SJSA1 (cell line): ENCODE results near the gene SLC12A4. TPM values are rescaled to one million over a fixed set of nuclear protein-coding genes. Genes with fewer than 3 reads are reported as not detected.
"Not testable (repeated sequence)": the region's sequence is repeated elsewhere in the genome, so short reads cannot be mapped to it uniquely, and the experiment has no call there.

Experiments
- DNase-seq, 2 experiments: peaks; one replicate each; pipeline ENCODE4 v3.0.0-alpha.2; 2015 to 2020; ENCODE audit warnings: low spot score in 2 of 2, low read depth in 1 of 2
- H3K27ac ChIP-seq: fragments of 250-450 bp; sonication (Bioruptor Pico); 2 replicates; pipeline ENCODE4 v1.5.1; 2020; ENCODE audit warnings: mild to moderate bottlenecking, moderate library complexity
- H3K27me3 ChIP-seq: fragments of 250-450 bp; sonication (Bioruptor Pico); replicated peaks from 2 replicates; pipeline ENCODE4 v1.5.1; 2020; ENCODE audit warnings: mild to moderate bottlenecking, moderate library complexity
- H3K36me3 ChIP-seq: fragments of 250-450 bp; sonication (Bioruptor Pico); 2 replicates; pipeline ENCODE4 v1.5.1; 2020; ENCODE audit warnings: mild to moderate bottlenecking
- H3K4me1 ChIP-seq: fragments of 250-450 bp; sonication (Bioruptor Pico); replicated peaks from 2 replicates; pipeline ENCODE4 v1.6.1; 2021; ENCODE audit warnings: mild to moderate bottlenecking
- H3K4me3 ChIP-seq: fragments of 250-450 bp; sonication (Bioruptor Pico); 2 replicates; pipeline ENCODE4 v1.5.1; 2020; ENCODE audit warnings: mild to moderate bottlenecking
- H3K9me3 ChIP-seq: fragments of 250-450 bp; sonication (Bioruptor Pico); replicated peaks from 2 replicates; pipeline ENCODE4 v1.5.1; 2020; ENCODE audit warnings: mild to moderate bottlenecking
- total RNA-seq: library from RNA; depleted of rRNA; stranded (reverse); fragments of >200 nt; shearing (Covaris generic); gene quantifications from 2 replicates; pipeline ENCODE4 v1.2.3, GENCODE V29; 2014

SLC12A4 gene
- total RNA-seq, 1 experiment from 2014 or later: 62.9 TPM

GRCh38 chr16:67977005-67977404 is 8.6 kb upstream of the SLC12A4 start:
- Histone ChIP-seq H3K4me1 (no peaks in the 10 kb centered on the region), H3K27me3 (no peaks in the 10 kb centered on the region), H3K27ac (no peak overlapping the region), H3K9me3 (no peaks in the 10 kb centered on the region; the same call in 1 of the 2 replicates), H3K36me3 (no peaks in the 10 kb centered on the region), H3K4me3 (no peak overlapping the region)
- no peak for DNase-seq

GRCh38 chr16:67976205-67976604 is 7.8 kb upstream of the SLC12A4 start:
- Histone ChIP-seq H3K9me3 (no peaks in the 10 kb centered on the region; the same call in 1 of the 2 replicates), H3K4me1 (no peaks in the 10 kb centered on the region), H3K27me3 (no peaks in the 10 kb centered on the region), H3K27ac (no peak overlapping the region), H3K4me3 (no peak overlapping the region), H3K36me3 (no peaks in the 10 kb centered on the region)
- no peak for DNase-seq

- Histone ChIP-seq H3K27me3 (no peaks in the 10 kb centered on the region), H3K9me3 (no peaks in the 10 kb centered on the region; the same call in 1 of the 2 replicates), H3K36me3 (no peaks in the 10 kb centered on the region), H3K4me1 (no peaks in the 10 kb centered on the region), H3K27ac (no peak overlapping the region), H3K4me3 (no peak overlapping the region)
- no peak for DNase-seq
Measured at GRCh38 chr16:67975321-67976105, 7.1 kb upstream of the SLC12A4 start.

- not testable (repeated sequence) for DNase-seq, H3K4me1 ChIP-seq, H3K27me3 ChIP-seq, H3K4me3 ChIP-seq, H3K9me3 ChIP-seq, H3K27ac ChIP-seq
- H3K36me3 ChIP-seq: peaks cover 11% of the 10 kb centered on the region
Measured at GRCh38 chr16:67972285-67972684, 3.8 kb upstream of the SLC12A4 start.

GRCh38 chr16:67971111-67971510 is 2.7 kb upstream of the SLC12A4 start:
- Histone ChIP-seq H3K9me3 (peaks cover 4% of the 10 kb centered on the region), H3K27me3 (no peaks in the 10 kb centered on the region), H3K4me3 (no peak overlapping the region), H3K4me1 (peaks cover 18% of the 10 kb centered on the region), H3K36me3 (peaks cover 23% of the 10 kb centered on the region), H3K27ac (no peak overlapping the region)
- DNase-seq: no peak

GRCh38 chr16:67969254-67970039 is 1.0 kb upstream of the SLC12A4 start:
- DNase-seq: no peak
- Histone ChIP-seq H3K4me1 (peaks cover 26% of the 10 kb centered on the region), H3K36me3 (peaks cover 40% of the 10 kb centered on the region), H3K27me3 (no peaks in the 10 kb centered on the region), H3K27ac (no peak overlapping the region), H3K4me3 (no peak overlapping the region), H3K9me3 (peaks cover 4% of the 10 kb centered on the region)

GRCh38 chr16:67967958-67968399 is 458 bp downstream of the SLC12A4 start:
- Histone ChIP-seq H3K36me3 (peaks cover 55% of the 10 kb centered on the region), H3K4me1 (peaks cover 26% of the 10 kb centered on the region), H3K27ac (peak overlapping the region; percentile 97), H3K4me3 (peak overlapping the region; percentile 98), H3K27me3 (no peaks in the 10 kb centered on the region), H3K9me3 (peaks cover 4% of the 10 kb centered on the region)
- peak in 1 of 2 experiments; percentile 61 for DNase-seq

- Histone ChIP-seq H3K27ac (peak overlapping the region; percentile 97), H3K4me3 (peak overlapping the region; percentile 98), H3K9me3 (peaks cover 4% of the 10 kb centered on the region), H3K36me3 (peaks cover 61% of the 10 kb centered on the region), H3K27me3 (no peaks in the 10 kb centered on the region), H3K4me1 (peaks cover 26% of the 10 kb centered on the region)
- peak in 1 of 2 experiments; percentile 36 for DNase-seq
Measured at GRCh38 chr16:67967183-67967957, 1.1 kb downstream of the SLC12A4 start.

GRCh38 chr16:67966549-67967182 is 1.8 kb downstream of the SLC12A4 start:
- Histone ChIP-seq H3K27ac (no peak overlapping the region), H3K9me3 (peaks cover 4% of the 10 kb centered on the region), H3K4me1 (peaks cover 26% of the 10 kb centered on the region), H3K4me3 (peak overlapping the region; percentile 98), H3K27me3 (no peaks in the 10 kb centered on the region), H3K36me3 (peaks cover 68% of the 10 kb centered on the region)
- peak in 1 of 2 experiments; percentile 34 for DNase-seq

GRCh38 chr16:67965668-67966548 is 2.5 kb downstream of the SLC12A4 start:
- DNase-seq: no peak
- Histone ChIP-seq H3K36me3 (peaks cover 75% of the 10 kb centered on the region), H3K4me3 (peak overlapping the region; percentile 98)

GRCh38 chr16:67964477-67965131 is 3.8 kb downstream of the SLC12A4 start:
- Histone ChIP-seq H3K36me3 (peaks cover 88% of the 10 kb centered on the region), H3K4me3 (no peak overlapping the region), H3K27me3 (no peaks in the 10 kb centered on the region)

More at GRCh38 chr16:67965668-67966548, 2.5 kb downstream of the SLC12A4 start:
- H3K27me3 ChIP-seq: no peaks in the 10 kb centered on the region
- peaks cover 4% of the 10 kb centered on the region for H3K9me3 ChIP-seq
- H3K27ac ChIP-seq: peak overlapping the region; percentile 6; the same call in 1 of the 2 replicates
- peaks cover 26% of the 10 kb centered on the region for H3K4me1 ChIP-seq

More at GRCh38 chr16:67964477-67965131, 3.8 kb downstream of the SLC12A4 start:
- DNase-seq: no peak
- peaks cover 4% of the 10 kb centered on the region for H3K9me3 ChIP-seq
- H3K4me1 ChIP-seq: peaks cover 38% of the 10 kb centered on the region
- H3K27ac ChIP-seq: no peak overlapping the region
